ENCODE data around the gene BGLAP. TPM values are rescaled to one million over a fixed set of nuclear protein-coding genes. Genes with fewer than 3 reads are reported as not detected.

The BGLAP gene
- total and polyA plus RNA-seq, 2 of the 13 experiments (the other 11 are each of a cell fraction or from before 2014, with no cell fraction given) = 0.62 to 1.6 TPM

DNA sequence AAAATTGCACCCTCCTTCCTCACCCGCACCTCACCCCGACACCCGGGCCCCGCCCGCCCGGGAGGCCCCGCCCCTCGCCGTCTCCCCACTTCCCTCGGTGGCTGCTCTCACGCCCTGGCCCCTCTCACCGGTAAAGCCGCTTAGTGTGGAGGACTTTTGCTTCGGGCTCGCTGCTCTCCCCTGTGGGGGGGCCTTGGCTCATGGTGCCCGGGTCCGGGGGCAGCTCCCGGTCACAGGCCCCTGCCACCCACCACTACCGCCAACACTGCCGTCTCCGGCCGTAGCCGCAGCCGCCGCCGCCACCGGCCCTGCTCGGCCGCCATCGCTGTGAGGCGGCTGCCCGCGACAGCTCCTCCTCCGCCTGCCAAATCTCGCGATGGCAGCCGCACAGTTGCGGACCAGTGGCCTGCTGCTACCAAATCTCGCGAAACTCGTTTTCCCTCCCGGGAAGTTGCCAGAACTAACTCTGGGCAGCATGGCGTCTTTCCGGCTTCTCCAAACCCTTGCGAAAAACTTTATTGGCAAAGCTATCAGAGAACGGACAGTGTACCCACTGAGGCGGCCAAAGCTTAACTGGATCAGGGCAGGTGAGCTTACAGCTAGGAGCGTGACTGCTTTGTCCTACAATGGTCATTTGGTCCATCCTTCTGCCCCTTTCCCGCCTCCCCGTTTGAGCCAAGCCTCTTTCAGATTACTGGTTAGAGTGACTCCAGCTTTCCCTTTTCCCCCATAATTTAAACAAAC lies 40.7 kb downstream of the BGLAP start, which contains the start of gene SMG5 (continued):
- TF ChIP-seq ZNF484 (CRISPR knock-in tag; IDR thresholded peaks at IDR 0.05; ENCODE audit: borderline replicate concordance, low read depth) (no peak), ZNF24 (IDR thresholded peaks at IDR 0.05) (no peak), ZNF234 (CRISPR knock-in tag; conservative IDR thresholded peaks at IDR 0.05) (no peak), MAF1 (CRISPR knock-in tag; IDR thresholded peaks at IDR 0.05; ENCODE audit: borderline replicate concordance) (no peak), ATAD3A (CRISPR knock-in tag; IDR thresholded peaks at IDR 0.05) (no peak), EED (CRISPR knock-in tag; IDR thresholded peaks at IDR 0.05) (peak; percentile 17; the same call in 1 of the 2 replicates), ZNF747 (CRISPR knock-in tag; IDR thresholded peaks at IDR 0.05; ENCODE audit: borderline replicate concordance) (peak; percentile 78; the same call in 1 of the 2 replicates), ZNF446 (CRISPR knock-in tag; IDR thresholded peaks at IDR 0.05) (peak; percentile 40; the same call in 1 of the 2 replicates), ZNF557 (CRISPR knock-in tag; IDR thresholded peaks at IDR 0.05) (0 out of 2 replicates have a peak, but pooled peaks have one; percentile 63), NPAS2 (CRISPR knock-in tag; IDR thresholded peaks at IDR 0.05; ENCODE audit: borderline replicate concordance) (no peak), SNAPC2 (CRISPR knock-in tag; IDR thresholded peaks at IDR 0.05) (no peak), PAX8 (CRISPR knock-in tag; IDR thresholded peaks at IDR 0.05; ENCODE audit: borderline replicate concordance) (no peak), ZNF460 (CRISPR knock-in tag; IDR thresholded peaks at IDR 0.05; ENCODE audit: borderline replicate concordance) (no peak; the same call in 1 of the 2 replicates)
- TF ChIP-seq, protein P1, sequence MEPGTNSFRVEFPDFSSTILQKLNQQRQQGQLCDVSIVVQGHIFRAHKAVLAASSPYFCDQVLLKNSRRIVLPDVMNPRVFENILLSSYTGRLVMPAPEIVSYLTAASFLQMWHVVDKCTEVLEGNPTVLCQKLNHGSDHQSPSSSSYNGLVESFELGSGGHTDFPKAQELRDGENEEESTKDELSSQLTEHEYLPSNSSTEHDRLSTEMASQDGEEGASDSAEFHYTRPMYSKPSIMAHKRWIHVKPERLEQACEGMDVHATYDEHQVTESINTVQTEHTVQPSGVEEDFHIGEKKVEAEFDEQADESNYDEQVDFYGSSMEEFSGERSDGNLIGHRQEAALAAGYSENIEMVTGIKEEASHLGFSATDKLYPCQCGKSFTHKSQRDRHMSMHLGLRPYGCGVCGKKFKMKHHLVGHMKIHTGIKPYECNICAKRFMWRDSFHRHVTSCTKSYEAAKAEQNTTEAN (CRISPR knock-in tag; conservative IDR thresholded peaks at IDR 0.05) = no peak
- TF ChIP-seq, protein P2, sequence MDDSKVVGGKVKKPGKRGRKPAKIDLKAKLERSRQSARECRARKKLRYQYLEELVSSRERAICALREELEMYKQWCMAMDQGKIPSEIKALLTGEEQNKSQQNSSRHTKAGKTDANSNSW (CRISPR knock-in tag; IDR thresholded peaks at IDR 0.05; ENCODE audit: borderline replicate concordance) = no peak
- TF ChIP-seq, protein P3, sequence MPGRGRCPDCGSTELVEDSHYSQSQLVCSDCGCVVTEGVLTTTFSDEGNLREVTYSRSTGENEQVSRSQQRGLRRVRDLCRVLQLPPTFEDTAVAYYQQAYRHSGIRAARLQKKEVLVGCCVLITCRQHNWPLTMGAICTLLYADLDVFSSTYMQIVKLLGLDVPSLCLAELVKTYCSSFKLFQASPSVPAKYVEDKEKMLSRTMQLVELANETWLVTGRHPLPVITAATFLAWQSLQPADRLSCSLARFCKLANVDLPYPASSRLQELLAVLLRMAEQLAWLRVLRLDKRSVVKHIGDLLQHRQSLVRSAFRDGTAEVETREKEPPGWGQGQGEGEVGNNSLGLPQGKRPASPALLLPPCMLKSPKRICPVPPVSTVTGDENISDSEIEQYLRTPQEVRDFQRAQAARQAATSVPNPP (CRISPR knock-in tag; IDR thresholded peaks at IDR 0.05) = 0 out of 2 replicates have a peak, but pooled peaks have one; percentile 36
- TF ChIP-seq, protein P4, sequence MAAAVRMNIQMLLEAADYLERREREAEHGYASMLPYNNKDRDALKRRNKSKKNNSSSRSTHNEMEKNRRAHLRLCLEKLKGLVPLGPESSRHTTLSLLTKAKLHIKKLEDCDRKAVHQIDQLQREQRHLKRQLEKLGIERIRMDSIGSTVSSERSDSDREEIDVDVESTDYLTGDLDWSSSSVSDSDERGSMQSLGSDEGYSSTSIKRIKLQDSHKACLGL (CRISPR knock-in tag; IDR thresholded peaks at IDR 0.05) = peak; percentile 64
- TF ChIP-seq, protein P5, sequence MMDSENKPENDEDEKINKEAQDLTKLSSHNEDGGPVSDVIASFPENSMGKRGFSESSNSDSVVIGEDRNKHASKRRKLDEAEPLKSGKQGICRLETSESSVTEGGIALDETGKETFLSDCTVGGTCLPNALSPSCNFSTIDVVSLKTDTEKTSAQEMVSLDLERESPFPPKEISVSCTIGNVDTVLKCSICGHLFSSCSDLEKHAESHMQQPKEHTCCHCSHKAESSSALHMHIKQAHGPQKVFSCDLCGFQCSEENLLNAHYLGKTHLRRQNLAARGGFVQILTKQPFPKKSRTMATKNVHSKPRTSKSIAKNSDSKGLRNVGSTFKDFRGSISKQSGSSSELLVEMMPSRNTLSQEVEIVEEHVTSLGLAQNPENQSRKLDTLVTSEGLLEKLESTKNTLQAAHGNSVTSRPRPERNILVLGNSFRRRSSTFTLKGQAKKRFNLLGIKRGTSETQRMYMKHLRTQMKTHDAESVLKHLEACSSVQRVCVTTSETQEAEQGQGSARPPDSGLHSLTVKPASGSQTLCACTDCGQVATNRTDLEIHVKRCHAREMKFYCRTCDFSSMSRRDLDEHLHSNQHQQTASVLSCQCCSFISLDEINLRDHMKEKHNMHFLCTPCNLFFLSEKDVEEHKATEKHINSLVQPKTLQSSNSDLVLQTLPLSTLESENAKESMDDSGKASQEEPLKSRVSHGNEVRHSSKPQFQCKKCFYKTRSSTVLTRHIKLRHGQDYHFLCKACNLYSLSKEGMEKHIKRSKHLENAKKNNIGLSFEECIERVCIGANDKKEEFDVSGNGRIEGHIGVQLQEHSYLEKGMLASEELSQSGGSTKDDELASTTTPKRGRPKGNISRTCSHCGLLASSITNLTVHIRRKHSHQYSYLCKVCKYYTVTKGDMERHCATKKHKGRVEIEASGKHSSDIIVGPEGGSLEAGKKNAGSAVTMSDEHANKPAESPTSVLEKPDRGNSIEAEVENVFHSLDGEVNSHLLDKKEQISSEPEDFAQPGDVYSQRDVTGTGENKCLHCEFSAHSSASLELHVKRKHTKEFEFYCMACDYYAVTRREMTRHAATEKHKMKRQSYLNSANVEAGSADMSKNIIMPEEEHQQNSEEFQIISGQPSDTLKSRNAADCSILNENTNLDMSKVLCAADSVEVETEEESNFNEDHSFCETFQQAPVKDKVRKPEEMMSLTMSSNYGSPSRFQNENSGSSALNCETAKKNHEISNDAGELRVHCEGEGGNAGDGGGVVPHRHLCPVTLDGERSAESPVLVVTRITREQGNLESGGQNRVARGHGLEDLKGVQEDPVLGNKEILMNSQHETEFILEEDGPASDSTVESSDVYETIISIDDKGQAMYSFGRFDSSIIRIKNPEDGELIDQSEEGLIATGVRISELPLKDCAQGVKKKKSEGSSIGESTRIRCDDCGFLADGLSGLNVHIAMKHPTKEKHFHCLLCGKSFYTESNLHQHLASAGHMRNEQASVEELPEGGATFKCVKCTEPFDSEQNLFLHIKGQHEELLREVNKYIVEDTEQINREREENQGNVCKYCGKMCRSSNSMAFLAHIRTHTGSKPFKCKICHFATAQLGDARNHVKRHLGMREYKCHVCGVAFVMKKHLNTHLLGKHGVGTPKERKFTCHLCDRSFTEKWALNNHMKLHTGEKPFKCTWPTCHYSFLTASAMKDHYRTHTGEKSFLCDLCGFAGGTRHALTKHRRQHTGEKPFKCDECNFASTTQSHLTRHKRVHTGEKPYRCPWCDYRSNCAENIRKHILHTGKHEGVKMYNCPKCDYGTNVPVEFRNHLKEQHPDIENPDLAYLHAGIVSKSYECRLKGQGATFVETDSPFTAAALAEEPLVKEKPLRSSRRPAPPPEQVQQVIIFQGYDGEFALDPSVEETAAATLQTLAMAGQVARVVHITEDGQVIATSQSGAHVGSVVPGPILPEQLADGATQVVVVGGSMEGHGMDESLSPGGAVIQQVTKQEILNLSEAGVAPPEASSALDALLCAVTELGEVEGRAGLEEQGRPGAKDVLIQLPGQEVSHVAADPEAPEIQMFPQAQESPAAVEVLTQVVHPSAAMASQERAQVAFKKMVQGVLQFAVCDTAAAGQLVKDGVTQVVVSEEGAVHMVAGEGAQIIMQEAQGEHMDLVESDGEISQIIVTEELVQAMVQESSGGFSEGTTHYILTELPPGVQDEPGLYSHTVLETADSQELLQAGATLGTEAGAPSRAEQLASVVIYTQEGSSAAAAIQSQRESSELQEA (CRISPR knock-in tag; IDR thresholded peaks at IDR 0.05; ENCODE audit: not compliant biosample characterization) = peak; percentile 63

All from HepG2 (cell line).